Sigmoid colon (tissue), 7 donors: ENCODE results near the gene SLIT3. TPM values are rescaled to one million over a fixed set of nuclear protein-coding genes. Genes with fewer than 3 reads are reported as not detected.

Source experiments
- DNase-seq: peaks from one replicate; pipeline ENCODE4 v3.0.0-alpha.2; 2019
- H3K27ac ChIP-seq, 4 donors: fragments of 200-600 bp; sonication (generic); one replicate each; pipeline ENCODE4 v1.5.1; 2016 to 2019; ENCODE audit warnings: mild to moderate bottlenecking in 1 of 4
- H3K27me3 ChIP-seq, 3 donors: fragments of 200-600 bp; sonication (generic); one replicate each; pipeline ENCODE4 v1.5.1; 2019; ENCODE audit warnings: mild to moderate bottlenecking in 1 of 3
- H3K36me3 ChIP-seq, 4 donors: fragments of 200-600 bp; sonication (generic); one replicate each; pipeline ENCODE4 v1.5.1; 2016 to 2019
- H3K4me1 ChIP-seq, 4 donors: fragments of 200-600 bp; sonication (generic); one replicate each; pipeline ENCODE4 v1.5.1; 2017 to 2019
- H3K4me3 ChIP-seq, 4 donors: fragments of 200-600 bp; sonication (generic); one replicate each; pipeline ENCODE4 v1.5.1; 2017 to 2019; ENCODE audit warnings: mild to moderate bottlenecking in 2 of 4, moderate library complexity in 1 of 4
- H3K9me3 ChIP-seq, 4 donors: fragments of 200-600 bp in 3 of 4; sonication (generic) in 3 of 4; one replicate each; pipeline versions ENCODE4 v1.5.1 to v1.6.1; 2013 to 2019
- EP300 ChIP-seq, 4 donors: sonication (generic); formaldehyde crosslinking; IDR thresholded peaks; one replicate each; pipeline ENCODE4 v1.6.1; 2017; ENCODE audit warnings: antibody characterized with exemption in 4 of 4
- POLR2A ChIP-seq, 2 donors: fragments of 450-650 bp; IDR thresholded peaks; one replicate each; pipeline ENCODE4 v1.6.1; 2016; ENCODE audit warnings: antibody characterized with exemption in 2 of 2, mild to moderate bottlenecking in 2 of 2, moderate library complexity in 2 of 2
- POLR2AphosphoS5 ChIP-seq, 4 donors: sonication (generic); formaldehyde crosslinking; IDR thresholded peaks; one replicate each; pipeline ENCODE4 v1.6.1; 2017; ENCODE audit warnings: antibody characterized with exemption in 4 of 4
- WGBS, 2 donors: extraction: QIAGEN DNeasy Blood & Tissue Kit; methylation state at CpG; one replicate each; pipeline ENCODE4 v1.1.7; 2013; 5-methylcytosine and 5-hydroxymethylcytosine counted together
- intact Hi-C: fragments of 100-400 bp; cut with DNase I; formaldehyde crosslinking; loops from one replicate; pipeline ENCODE4 v1.15.1; 2023
- polyA plus RNA-seq, 3 donors: library from polyadenylated mRNA; stranded (reverse); fragments of 200-250 nt; gene quantifications; one replicate each; pipeline ENCODE4 v1.2.3, GENCODE V29; 2013
- total RNA-seq, 4 donors: library from RNA; depleted of rRNA; stranded (reverse); fragments of >200 nt; gene quantifications; one replicate each; pipeline ENCODE4 v1.1.0, GENCODE V29; 2016
- TF ChIP-seq, protein P1 (sequence below), 4 experiments: fragments of 450-650 bp in 3 of 4; fragments of 200-600 bp in 1 of 4; IDR thresholded peaks; one replicate each; pipeline ENCODE4 v1.5.1; 2016 to 2019; ENCODE audit warnings: antibody characterized with exemption in 4 of 4, mild to moderate bottlenecking in 3 of 4, moderate library complexity in 2 of 4
- donor health status: healthy with polysubstance abuse.
- donor health status: Bipolar disorder and iron deficiency.
- donor health status: healthy.

SLIT3 gene
- total and polyA plus RNA-seq, 7 donors: 0.23 to 46.3 (median 30.0) TPM

DNA sequence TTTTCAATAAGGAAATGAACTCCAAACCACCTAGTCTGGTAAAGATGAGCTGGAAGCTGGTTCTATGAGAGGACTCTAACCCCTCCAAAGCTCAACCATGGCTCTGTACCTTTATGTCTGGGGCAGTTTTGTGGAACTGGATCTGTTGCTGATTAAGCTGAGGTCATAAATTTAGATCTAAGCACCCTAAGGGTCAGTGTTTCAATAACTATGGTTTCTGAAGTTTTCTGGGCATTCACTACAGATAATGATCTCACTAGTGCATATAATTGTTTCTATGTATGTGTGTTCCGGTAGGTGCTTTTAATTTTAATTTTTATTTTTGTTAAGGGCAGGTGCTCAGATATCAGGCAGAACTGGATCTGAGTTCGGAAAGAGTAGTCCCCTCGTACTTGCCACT is 463.1 kb downstream of the SLIT3 start:
- Histone ChIP-seq H3K4me1 (peaks cover 0 to 9% (median 0%) of the 10 kb centered on the region in 4 donors), H3K27me3 (no peaks in the 10 kb centered on the region)

DNA sequence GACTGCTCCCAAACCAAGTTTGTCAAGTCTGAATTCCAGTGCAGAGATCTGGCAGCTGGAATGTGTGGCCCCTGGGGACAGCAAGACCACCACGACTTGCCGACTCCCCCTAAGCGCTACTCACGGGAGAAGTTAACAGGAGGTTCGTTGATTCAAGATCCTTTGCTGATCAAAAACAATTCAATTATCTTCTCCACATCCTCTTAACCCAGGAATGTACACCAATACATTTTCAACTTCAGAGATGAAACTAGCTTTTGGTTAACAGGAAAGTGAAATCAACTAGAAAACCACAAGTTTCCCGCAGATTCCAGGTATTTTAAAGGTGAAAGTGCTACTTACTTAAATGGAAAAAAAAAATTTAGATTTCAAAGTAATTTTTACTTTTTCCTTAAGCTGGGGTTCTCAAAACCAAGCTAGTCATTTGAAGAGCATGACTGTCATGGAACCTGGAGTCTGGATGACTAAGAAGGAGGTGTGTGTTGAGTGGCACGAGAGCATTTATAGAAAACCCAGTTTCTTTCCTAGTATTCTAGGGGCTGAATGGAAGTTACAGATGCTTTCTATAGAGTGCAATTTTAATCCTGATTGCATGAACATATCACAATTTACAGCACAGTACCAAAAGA is 464.2 kb downstream of the SLIT3 start:
- DNase-seq: no peak
- H3K27ac ChIP-seq: no peak overlapping the region
- intact Hi-C loops: no loop called here
- peaks cover 0 to 13% (median 0%) of the 10 kb centered on the region in 4 donors for H3K4me1 ChIP-seq
- H3K27me3 ChIP-seq: no peaks in the 10 kb centered on the region
- no peak overlapping the region for H3K4me3 ChIP-seq
- 74 to 78% methylated on average over 7 of the region's 7 CpGs for WGBS, 2 donors
- TF ChIP-seq, protein P1, sequence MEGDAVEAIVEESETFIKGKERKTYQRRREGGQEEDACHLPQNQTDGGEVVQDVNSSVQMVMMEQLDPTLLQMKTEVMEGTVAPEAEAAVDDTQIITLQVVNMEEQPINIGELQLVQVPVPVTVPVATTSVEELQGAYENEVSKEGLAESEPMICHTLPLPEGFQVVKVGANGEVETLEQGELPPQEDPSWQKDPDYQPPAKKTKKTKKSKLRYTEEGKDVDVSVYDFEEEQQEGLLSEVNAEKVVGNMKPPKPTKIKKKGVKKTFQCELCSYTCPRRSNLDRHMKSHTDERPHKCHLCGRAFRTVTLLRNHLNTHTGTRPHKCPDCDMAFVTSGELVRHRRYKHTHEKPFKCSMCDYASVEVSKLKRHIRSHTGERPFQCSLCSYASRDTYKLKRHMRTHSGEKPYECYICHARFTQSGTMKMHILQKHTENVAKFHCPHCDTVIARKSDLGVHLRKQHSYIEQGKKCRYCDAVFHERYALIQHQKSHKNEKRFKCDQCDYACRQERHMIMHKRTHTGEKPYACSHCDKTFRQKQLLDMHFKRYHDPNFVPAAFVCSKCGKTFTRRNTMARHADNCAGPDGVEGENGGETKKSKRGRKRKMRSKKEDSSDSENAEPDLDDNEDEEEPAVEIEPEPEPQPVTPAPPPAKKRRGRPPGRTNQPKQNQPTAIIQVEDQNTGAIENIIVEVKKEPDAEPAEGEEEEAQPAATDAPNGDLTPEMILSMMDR (IDR thresholded peaks at IDR 0.05): no peak
- TF ChIP-seq POLR2A (IDR thresholded peaks at IDR 0.05) (no peak), POLR2AphosphoS5 (IDR thresholded peaks at IDR 0.05) (no peak), EP300 (IDR thresholded peaks at IDR 0.05) (no peak)
- no peaks in the 10 kb centered on the region for H3K36me3 ChIP-seq
- H3K9me3 ChIP-seq: no peaks in the 10 kb centered on the region

More for the DNA sequence above, 463.1 kb downstream of the SLIT3 start:
- no peak for DNase-seq
- TF ChIP-seq EP300 (IDR thresholded peaks at IDR 0.05): no peak
- no peak for TF ChIP-seq POLR2AphosphoS5 (IDR thresholded peaks at IDR 0.05)
- no peak for TF ChIP-seq POLR2A (IDR thresholded peaks at IDR 0.05)
- TF ChIP-seq, protein P1 (IDR thresholded peaks at IDR 0.05): no peak
- 61 to 82% methylated on average over 3 of the region's 3 CpGs for WGBS, 2 donors
- Histone ChIP-seq H3K4me3 (no peak overlapping the region), H3K9me3 (no peaks in the 10 kb centered on the region), H3K36me3 (no peaks in the 10 kb centered on the region), H3K27ac (no peak overlapping the region)
- intact Hi-C loops: no loop called here

DNA sequence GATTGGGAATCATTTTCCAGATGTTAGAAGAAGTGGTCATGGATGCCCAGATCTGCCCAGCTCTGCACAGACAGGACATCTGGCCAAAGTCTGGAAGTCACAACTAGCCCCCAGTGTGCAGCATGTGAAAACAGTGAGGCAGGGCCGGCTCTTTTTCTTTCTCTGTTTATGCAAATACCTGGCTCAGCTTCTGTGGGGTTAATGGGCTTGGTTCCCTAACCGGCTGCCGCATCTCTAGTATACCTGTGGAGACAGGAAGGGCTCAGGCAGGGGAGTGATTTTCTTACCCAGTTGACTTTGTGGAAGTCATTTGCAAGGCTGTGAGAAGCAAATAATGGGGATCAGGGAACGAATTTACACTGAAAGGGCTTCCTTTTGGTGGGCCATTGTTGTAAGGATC is 467.0 kb downstream of the SLIT3 start:
- DNase-seq: no peak
- no peak overlapping the region for H3K27ac ChIP-seq
- no peak overlapping the region for H3K4me3 ChIP-seq
- peaks cover 0 to 13% (median 0%) of the 10 kb centered on the region in 4 donors for H3K4me1 ChIP-seq
- H3K27me3 ChIP-seq: no peaks in the 10 kb centered on the region
- intact Hi-C loops: no loop called here
- TF ChIP-seq POLR2A (IDR thresholded peaks at IDR 0.05): no peak
- no peak for TF ChIP-seq POLR2AphosphoS5 (IDR thresholded peaks at IDR 0.05)
- no peak for TF ChIP-seq EP300 (IDR thresholded peaks at IDR 0.05)
- TF ChIP-seq, protein P1 (IDR thresholded peaks at IDR 0.05): no peak
- H3K36me3 ChIP-seq: no peaks in the 10 kb centered on the region
- WGBS, 2 donors: 40 to 69% methylated on average over 4 of the region's 4 CpGs
- no peaks in the 10 kb centered on the region for H3K9me3 ChIP-seq

- TF ChIP-seq EP300 (IDR thresholded peaks at IDR 0.05): no peak
- TF ChIP-seq, protein P1 (IDR thresholded peaks at IDR 0.05): no peak
- TF ChIP-seq POLR2AphosphoS5 (IDR thresholded peaks at IDR 0.05): no peak
- TF ChIP-seq POLR2A (IDR thresholded peaks at IDR 0.05): no peak
- Histone ChIP-seq H3K4me1 (peaks cover 0 to 13% (median 0%) of the 10 kb centered on the region in 4 donors), H3K27ac (no peak overlapping the region), H3K27me3 (no peaks in the 10 kb centered on the region), H3K9me3 (no peaks in the 10 kb centered on the region), H3K36me3 (no peaks in the 10 kb centered on the region), H3K4me3 (no peak overlapping the region)
- 23 to 32% methylated on average over 3 of the region's 3 CpGs for WGBS, 2 donors
- DNase-seq: no peak
- intact Hi-C loops: no loop called here
Measured at GRCh38 chr5:168833383-168833782, 467.6 kb downstream of the SLIT3 start.

DNA sequence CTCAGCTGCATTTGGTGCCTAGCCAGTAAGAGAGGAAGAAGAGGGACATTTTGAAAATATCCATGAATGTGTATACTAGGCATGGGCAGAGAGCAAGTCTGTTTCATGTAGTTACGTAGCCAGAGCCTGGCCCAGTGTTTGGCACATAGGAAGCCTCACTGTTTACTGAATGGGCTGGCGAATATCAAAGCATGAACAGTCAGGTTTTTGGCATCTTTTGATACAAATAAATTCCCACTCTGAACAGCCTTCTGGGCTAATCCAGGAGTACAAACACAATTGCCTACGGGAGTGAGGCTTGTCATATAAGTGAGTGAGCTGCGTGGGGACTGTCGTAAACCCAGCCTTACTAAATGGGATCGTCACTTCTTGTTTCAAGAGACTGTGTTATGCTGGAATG is 468.6 kb downstream of the SLIT3 start:
- Histone ChIP-seq H3K9me3 (no peaks in the 10 kb centered on the region), H3K4me3 (no peak overlapping the region), H3K27me3 (no peaks in the 10 kb centered on the region), H3K4me1 (peaks cover 0 to 13% (median 0%) of the 10 kb centered on the region in 4 donors), H3K36me3 (no peaks in the 10 kb centered on the region), H3K27ac (no peak overlapping the region)
- TF ChIP-seq, protein P1 (IDR thresholded peaks at IDR 0.05): no peak
- peak in 1 of 4 donors; percentile 51 for TF ChIP-seq POLR2AphosphoS5 (IDR thresholded peaks at IDR 0.05)
- intact Hi-C loops: no loop called here
- DNase-seq: no peak
- 58 to 76% methylated on average over 6 of the region's 6 CpGs for WGBS, 2 donors
